Suppressor macrophage treated with lipopolysaccharide for 4 hours (primary cell): ENCODE results near the gene OGG1.

Experiments
- DNase-seq: peaks from one replicate; pipeline ENCODE4 v3.0.0-alpha.2; 2020

The OGG1 gene

DNA sequence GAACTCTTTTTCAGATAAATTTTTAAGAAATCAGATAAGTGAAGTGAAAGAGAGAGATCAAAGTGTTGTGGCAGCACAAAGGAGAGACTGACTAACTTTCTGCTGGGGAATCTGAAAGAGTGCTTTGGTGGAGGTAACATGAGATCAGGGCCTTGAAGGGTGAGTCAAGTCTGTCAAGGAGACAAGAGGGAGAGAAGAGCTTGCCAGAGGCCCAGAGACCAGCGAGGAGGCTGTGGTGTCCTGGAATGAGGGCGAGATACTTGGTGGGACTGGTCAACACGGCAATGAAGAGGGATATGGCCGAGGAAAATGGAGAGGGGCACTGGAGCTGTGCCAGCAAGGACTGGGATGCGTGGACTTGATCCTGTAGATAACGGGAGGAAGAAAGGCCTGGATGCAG is 38.0 kb downstream of the OGG1 start:
- no peak for DNase-seq

DNA sequence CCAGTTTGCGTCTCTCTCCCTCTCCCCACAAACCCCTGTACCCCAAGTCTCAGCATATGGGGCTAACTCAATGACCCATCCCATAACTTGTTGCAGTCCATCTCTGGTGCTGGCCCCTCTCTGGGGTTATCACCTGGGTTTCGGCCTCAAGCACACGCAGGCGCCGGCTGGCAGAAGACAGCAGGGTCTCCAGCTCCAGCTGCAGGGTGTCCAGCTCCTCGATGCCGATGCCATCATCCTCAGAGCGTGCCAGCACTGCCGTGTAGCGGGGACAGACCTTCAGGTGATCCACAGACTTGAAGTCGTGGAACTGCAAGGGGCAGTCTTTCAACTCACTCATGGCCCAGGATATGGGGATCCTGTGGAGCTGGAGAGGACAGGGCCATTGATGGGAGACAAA is 41.4 kb downstream of the OGG1 start:
- no peak for DNase-seq

DNA sequence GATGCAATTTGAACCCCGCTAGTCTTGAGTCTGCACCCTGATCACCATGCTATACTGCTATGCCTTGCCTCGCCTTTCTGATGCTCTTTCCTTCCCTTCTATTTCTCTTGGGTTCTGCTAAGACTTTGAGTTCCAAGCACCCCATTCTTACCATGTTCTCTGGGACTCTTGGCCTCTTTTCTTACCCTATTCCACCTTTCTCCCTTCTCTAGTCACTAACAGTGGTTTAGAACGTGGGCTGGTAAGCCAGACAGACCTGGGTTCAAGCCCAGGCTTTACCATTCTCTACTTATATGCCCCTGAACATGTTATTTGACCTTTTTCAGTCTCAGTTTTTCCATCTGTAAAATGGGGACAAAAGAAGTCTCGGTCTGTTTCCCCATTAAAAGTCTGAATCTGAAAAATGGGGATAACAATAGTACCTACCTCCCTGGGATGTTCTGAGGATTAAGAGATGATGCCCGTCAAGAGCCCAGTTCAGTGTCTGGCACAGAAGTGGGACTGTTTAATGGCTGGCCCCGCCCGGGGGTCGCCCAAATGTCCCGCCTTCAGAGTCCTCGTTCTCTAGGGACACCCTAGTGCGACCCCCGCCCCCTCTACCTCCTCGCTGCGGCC is 42.1 kb downstream of the OGG1 start:
- DNase-seq, result no peak

DNA sequence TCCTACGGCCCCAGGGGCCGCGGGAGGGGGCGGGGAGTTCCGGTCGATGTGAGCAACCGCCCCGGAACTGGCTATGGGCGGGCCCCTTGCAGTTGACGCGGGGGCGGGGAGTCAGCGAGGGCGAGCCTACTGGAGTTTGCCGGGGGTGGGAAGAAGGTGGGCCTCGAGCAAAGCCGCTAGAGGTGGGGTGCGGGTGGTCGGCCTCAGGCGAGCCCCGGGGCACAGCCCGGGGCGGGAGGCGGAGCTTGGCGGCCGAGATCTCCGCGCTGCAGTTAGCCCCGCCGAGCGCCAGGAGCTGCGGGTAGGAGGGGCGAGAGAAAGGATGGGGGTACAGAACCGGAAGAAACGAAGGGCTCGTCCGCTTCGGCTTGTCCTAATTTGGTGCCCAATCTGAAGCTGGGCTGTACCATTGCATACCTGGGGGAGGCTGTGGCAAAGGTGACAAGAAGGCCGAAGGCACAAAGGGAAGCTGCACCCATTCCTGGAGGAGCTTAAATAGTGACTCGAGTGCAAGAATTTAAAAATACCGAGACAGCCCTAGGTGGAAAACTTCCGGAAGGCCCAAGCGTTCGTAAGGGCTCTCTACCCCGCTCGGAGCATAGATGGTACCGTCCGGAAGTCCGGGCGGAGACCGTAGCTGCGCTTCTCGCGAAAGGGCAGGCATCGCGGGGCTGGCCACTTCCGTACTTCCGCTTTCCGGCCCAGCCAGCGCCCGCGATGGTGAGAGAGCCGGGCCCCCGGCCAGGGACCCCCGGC is 42.8 kb downstream of the OGG1 start, which contains the start of the genes ARPC4 and TADA3:
Gene ARPC4 (plus strand): TSS at position 678 of the 756 bp plus-strand sequence. CDS start 40 bp downstream, at position 718.
Gene TADA3 (minus strand): TSS at position 69 of the 756 bp plus-strand sequence. CDS start 1,007 bp downstream, outside the sequence.
- peak; percentile 96 for DNase-seq

DNA sequence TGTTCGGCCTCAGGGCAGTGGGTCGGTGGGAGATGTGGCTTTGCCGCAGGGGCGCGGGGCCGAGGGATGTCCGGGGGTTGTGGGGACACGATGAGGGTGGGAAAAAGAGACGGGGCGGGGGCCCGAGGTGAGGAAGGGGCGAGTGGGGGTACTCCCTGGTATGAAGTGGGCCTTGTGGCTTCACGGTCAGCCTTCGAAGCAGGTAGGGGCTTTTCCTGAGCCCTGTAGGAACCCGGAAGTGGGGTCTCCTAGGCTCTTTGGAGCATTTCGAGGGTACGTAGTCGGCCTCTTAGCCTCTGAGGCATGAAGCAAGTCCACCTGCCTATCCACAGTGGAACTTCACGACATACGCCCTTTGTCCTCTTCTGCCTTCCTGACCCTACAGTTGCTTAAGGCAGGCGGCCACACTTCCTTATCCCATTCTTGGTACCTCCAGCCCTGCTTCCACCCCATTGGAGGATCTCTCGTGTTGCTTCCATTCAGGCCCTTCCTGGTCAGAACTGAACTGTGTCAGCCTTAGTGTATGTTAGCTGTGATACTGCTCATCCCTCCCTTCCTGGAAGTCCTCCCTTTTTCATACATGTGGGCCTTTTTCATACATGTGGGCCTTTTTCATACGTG is 43.5 kb downstream of the OGG1 start:
- peak; percentile 71 for DNase-seq

DNA sequence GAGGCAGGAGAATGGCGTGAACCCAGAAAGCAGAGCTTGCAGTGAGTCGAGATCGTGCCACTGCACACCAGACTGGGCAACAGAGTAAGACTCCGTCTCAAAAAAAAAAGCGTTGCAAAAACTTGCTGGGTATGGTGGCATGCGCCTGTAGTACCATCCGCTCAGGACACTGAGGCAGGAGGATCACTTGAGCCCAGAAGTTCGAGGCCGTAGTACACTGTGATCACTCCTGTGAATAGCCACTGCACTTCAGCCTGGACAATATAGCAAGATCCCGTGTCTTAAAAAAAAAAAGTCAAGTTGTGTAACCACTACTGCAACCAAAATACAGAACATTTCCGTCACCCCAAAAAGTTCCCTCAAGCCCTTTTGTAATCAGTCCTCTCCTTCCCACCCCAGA is 44.6 kb downstream of the OGG1 start:
- DNase-seq, result no peak

DNA sequence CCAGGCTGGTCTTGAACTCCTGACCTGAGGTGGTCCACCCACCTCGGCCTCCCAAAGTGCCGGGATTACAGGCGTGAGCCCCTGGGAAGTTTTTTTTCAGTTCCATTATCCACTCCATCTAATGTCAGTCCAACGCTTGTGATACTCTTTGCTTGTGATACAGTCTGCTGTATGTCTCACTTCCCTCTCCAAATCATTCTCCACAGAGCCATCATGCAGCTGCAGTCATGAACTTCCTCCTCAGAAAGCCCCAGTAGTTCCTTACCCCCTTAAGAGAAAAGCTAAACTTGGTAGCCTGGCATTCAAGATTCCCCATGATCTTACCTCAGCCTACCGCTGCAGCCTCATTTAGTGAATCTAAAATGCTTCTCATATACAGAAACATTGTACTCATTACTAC is 45.5 kb downstream of the OGG1 start:
- DNase-seq, result peak; percentile 78

DNA sequence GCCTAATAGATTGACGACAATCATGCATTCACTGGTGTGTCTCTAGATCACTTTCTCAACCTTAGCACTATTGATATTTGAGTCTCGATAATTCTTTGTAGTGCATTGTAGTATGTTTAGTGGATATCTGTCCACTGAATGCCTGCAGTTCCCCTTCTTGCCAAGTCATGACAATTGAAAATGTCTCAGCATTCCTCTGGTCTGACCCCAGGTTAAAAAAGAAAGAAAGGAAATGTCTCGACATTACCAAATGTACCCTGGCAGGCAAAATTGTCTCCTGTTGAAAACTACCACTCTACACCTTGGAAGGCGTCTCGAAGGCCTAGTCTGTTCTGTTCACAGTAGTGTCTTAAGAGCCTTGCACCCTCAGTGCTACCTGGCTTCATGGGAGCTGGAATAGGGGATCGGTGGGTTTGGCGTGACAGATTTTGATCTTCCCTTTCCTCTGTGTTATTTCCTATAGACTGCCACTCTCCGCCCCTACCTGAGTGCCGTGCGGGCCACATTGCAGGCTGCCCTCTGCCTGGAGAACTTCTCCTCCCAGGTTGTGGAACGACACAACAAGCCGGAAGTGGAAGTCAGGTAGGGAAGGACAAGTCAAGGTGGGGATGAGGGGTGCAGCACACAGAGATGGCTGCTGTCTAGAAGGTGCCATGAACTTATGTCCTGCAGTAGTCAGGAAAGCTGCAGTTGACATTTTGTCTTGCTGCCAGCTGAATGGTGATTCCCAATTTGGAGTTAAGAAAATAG is 47.6 kb downstream of the OGG1 start:
- DNase-seq, result no peak

DNA sequence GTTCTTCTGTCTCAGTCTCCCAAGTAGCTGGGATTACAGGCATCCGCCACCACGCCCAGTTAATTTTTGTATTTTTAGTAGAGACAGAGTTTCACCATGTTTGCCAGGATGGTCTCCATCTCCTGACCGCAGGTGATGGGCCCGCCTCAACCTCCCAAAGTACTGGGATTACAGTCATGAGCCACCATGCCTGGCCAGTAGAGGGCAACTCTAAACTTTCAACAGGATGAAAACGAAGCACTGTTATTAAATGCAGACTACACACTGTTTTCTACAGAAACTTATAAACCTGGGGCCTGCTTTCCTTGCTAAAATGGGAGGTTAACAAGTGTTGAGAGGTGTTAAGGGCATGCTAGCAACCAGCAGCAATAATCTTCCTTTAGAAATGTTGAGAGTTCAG is 50.8 kb downstream of the OGG1 start:
- no peak for DNase-seq

DNA sequence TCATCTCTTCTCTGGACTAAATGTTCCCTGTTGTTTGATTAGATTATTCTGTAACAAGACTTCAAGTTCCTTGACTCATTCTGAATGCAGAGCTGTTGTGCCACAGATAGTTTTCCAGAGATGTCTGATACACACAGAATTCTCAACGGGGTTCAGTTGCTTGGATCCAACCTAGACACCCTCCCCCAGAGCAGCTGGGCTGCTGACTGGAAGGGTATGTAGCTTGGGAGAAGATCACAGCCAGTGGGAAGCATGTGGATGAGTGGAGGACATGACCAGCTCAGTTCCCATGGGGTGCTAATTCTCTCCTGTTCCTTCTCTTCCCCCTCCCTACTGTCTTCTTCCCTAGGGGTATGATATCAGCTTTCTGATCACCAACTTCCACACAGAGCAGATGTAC is 53.7 kb downstream of the OGG1 start:
- no peak for DNase-seq

DNA sequence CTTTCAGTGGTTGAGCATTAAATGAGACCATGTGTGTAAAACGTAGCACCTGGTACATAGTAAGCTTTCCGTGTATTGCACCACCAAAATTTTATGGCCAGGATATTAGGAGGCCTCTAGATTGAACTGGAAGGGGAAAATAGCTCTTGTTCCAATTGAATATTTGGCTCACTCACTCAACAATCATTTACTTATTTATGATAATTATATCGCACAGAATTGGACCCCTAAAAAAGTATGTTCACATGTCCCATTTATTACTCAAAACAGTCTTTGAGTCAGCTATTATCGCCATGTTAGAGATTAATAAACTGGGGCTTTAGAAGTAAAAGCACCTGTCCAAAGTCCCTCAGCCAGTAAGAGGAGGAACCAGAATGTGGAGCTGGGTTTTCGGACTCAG is 55.2 kb downstream of the OGG1 start:
- DNase-seq, result no peak

DNA sequence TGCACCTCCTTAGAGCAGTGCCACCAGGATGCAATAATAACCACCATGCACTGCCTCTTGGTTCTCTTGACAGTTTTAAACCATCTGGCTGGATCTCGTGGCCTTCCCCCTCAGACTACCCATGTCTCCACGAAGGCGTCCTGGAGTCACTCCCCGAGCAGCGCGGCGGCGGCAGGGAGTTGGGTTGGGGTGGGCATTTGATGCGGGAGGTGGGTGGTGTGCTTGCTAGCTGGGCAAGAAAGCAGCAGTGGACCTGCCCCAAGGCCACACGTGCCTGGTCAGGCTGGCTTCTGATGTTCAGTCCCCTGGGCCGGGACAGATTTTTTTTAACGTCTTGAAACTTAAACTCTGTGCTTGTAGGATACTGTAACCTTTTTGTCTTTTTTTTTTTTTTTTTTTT is 56.4 kb downstream of the OGG1 start:
- no peak for DNase-seq
